GM21619 (cell line): ENCODE data around the gene RPS2.
"Not testable (repeated sequence)": the region's sequence is repeated elsewhere in the genome, so short reads cannot be mapped to it uniquely, and the experiment has no call there.

Experiments
- ATAC-seq: cut with Tn5 transposase; IDR thresholded peaks from one replicate; pipeline ENCODE4 v1.9.1; 2021; ENCODE audit not compliant: unreplicated experiment

The RPS2 gene

GRCh38 chr16:1942810-1943726, 21.6 kb downstream of the RPS2 start, which contains the start of gene MSRB1:
TSS of gene MSRB1 (minus strand) at chr16:1943199. CDS start at chr16:1943156, 43 bp downstream.
- peak; percentile 92 for ATAC-seq

DNA sequence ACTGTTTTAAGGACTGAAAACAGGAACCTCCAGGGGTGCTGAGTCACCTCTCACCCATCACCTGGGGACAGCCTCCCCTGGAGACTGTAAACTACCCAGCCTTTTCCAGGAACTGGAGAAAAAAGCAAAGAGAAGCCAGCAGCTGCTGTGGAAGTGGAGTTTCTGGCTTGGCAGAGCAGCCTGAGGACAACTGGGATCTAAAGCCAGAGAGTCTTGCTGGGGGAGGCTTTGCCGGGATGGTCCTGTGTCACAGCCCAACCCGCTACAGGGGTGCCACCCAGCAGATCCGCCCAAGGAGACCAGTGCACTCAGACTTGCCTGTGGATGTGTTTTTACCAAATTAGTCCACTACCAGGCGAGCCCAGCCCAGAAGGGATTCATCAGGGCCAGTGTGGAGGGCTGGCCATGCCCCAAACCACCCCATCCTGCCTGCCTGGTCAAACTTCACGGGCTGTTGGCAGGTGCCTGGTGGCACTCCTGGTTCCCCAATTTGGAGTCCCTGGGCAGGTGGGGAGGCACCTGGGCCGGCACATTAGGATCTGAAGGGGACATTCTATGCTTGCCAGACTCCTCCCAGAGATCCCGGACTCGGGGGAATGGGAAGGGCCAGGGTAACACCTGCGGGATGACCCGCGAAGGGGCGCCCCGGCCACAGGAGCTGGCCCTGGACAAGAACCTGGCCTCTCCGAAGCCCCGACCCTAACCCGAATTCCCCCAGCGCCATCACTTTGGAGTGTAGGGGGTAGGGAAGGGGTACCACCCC, 22.4 kb downstream of the RPS2 start:
- no peak for ATAC-seq

- ATAC-seq, result no peak
Measured at GRCh38 chr16:1941162-1942046, 23.2 kb downstream of the RPS2 start.

DNA sequence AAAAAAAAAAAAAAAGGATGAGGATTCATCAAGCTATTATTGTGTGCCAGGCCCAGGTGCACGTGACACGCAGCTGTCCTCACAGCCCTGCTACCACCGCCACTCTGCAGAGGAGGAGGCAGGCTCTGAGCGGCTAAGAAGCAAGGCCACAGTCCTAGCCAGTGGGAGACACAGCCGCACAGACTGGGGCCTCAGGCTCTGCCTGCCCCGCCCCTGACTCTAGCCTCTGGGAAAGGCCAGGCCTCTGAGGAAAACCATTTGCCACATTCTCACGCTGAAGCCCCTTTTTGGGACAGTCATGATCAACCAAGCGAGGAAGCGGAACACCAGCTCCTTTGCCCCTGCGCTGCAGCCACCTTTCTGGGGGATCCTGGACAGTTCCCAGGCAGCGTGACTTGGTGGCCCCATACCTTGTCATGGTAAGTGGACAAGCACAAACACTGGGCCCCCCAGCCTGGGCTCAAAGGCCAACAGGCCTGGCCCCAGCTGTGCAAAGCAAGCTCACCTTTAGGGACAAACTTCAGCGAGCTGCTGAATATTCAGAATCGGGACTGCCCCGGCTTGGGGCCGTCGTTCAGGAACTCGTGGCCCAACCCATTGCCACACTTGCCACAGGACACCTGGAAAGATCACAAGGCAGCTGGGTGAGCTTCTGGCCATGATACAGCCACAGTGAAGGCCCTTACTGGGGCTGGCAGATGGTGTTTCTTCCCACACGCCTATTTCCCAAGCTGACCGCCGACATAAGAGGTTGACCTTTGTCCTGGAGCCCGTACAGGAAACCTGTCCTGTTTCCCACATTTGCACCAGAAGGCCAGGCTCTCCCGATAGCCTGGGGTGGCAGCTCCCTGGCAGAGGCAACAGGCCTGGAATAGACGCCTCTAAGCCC, 24.1 kb downstream of the RPS2 start:
- ATAC-seq, result no peak

GRCh38 chr16:1939833-1940232, 24.8 kb downstream of the RPS2 start:
- ATAC-seq, result not testable (repeated sequence)

DNA sequence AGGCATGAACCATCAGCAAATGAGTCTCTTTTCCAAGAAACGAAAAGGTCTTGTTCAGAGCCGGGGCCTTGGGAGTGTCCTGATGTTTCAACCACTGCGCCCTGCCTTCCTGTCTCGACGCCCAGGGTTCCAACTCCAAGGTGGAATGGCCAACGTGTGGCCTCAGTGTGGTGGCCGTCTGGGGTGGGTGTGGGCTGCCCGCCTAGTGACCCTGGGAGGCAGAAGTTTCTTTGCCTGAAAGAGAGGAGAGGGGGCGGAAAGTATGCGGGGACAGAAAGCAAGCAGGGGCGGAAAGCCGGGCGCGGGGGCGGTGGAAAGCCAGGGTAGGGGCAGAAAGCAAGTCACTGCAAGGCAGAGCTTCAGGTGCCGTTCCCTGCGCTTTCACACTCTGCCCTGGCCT, 25.7 kb downstream of the RPS2 start:
- no peak for ATAC-seq

DNA sequence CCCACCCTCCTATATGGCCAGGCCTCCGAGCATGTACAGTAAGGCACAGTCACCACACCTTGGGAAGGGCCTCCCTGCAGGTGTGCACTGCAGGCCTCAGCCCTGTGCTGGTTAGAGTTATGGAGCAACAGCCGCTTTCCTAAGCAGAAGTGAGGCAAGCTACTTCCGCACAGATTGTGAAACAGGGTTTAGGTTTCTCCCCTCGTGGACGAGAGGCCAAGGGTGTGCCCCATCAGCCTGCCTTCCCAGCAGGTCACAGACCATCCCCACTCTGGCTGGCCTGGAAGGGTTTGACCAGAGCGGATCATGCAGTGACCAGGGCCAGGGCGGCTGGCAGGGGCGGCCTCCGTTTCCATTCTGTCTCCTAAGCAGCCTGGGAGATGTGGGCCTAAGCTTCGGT, 26.3 kb downstream of the RPS2 start:
- ATAC-seq, result no peak

- no peak for ATAC-seq
Measured at GRCh38 chr16:1936945-1937479, 27.6 kb downstream of the RPS2 start.

GRCh38 chr16:1933097-1933661, 31.4 kb downstream of the RPS2 start:
- ATAC-seq, result no peak

DNA sequence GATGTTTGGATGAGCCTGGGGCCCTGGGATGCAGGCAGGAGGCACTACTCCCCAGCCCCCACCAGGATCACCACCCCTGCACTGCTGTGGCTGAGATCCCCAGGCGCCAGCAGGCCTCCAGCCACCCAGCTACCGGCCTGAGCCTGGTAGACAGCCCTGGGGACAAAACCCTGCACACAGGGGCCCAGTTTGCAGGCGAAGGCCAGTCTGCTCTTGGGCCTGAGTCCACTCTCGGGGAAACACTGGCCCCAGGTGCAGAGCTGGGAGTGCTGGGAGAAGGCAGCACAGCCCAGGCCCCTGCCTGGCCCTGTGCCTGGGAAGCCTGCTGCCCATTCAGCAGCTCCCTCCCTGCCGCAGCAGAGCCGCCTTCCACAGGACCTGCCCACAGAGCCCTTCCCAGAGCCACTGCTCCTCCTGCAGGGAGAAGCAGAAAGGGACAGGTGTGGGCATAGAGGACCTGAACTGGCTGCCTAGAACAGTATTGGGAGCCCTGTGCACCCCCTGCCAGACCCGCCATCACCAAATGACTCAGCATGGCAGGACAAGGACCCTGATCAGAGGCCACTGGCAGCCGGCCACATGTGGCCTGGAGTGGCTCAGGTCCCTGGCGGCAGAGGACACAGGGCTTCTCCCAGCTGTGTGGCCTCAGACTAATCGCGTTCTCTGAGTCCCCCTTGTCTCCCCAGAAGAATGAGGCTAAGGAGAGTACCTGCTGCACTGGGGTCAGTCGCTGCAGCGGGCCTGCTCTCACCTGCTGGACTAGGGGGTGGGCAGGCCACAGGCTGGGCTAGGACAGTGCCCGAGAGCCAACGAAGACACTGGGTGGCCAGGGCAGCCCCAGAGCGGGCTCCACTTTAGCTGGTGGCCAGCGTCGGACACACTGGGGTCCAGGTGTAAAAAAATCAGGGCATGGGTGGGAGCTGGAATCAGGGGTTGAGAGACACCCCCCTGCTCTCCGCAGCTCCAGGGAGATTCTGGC, 32.3 kb downstream of the RPS2 start:
- ATAC-seq, result no peak

DNA sequence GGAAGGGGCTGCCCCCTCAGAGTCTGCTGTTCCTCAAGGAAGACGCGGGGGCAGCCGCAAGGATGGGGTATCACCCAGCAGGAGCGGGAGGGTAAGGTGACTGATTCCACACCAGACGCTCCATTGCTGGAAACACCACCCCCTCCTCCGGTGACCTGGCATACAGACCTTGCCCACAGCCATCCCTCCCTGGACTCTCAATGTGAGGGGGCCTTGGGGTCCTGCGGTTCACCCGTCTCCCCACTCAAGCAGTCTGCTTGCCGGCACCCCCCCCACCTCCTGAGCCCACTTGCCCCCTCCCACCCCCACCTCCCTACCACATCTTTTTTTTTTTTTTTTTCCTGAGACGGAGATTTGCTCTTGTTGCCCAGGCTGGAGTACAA, 34.3 kb downstream of the RPS2 start:
- ATAC-seq, result no peak

DNA sequence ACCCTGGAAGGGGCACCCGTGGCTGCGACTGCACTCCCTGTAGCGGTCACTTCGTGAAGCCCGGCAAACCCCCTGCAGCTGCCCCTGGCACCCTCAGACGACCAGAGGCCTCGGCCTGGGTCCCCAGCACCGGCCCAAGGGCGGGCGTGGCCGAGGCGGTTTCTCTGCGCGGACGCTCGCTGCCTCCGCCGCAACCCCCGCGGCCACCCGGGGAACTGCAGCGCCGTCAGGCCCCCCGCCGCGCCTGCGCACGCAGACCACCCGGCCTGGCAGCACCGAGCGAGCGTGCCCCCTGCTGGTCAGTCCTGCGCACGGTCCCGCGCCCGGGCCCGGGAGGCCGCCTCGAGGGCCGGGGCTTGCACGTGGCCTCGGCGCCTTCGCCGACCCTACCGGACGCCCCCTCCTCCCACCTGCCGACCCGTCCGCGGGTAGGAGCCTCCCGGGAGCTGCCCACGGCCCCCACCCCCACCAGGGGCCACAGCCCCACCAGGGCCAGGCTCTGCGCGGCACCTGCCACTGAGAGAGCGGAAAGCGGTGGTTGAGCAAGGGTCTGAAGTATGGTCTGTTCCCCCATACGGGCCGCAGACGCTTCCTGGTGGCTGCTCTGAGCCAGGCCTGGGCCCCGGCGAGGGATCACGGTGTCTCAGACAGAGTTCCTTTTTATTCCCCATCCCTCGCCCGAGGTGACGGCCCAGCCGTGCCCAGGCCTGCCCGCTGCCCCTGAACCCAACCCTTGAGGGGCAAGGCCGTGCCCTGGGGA, 34.9 kb downstream of the RPS2 start:
- peak; percentile 79 for ATAC-seq

DNA sequence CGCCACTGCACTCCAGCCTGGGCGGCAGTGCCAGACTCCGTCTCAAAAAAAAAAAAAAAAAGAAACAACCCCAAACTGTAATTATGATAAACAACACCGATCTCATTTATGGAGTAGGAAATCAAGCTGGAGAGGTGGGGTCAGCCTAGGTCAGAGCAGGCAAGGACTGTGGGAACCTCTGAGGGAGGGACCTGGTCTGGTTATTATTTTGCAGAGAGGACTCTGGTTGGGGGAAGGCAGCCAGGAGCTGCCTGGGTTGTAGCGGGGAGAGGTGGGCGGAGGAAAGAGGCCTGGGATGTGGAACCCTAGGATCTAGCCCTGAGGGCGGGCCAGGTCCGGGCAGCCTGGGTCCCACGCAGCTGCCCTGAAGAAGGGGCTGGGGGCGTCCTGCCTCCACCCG, 35.5 kb downstream of the RPS2 start:
- peak; percentile 12 for ATAC-seq

DNA sequence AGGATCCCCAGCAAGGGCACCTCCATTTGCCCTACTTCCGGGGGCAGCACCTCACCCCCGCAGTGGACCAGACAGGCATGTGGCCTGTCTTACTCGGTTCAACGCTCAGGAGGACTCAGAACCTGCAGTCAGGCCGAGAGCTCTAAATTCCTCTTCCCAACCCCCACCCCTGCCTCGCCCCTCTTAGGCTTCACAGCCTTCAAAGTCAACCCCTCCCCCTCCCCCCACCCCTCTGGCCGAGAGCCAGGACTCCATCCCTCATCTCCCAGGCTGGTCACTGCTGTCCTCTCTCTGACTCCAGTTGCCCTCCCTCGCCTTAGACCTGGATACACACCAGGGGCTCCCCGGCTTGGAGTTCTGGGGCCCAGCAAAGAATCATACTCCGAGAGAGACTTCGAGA, 38.4 kb downstream of the RPS2 start:
- no peak for ATAC-seq

DNA sequence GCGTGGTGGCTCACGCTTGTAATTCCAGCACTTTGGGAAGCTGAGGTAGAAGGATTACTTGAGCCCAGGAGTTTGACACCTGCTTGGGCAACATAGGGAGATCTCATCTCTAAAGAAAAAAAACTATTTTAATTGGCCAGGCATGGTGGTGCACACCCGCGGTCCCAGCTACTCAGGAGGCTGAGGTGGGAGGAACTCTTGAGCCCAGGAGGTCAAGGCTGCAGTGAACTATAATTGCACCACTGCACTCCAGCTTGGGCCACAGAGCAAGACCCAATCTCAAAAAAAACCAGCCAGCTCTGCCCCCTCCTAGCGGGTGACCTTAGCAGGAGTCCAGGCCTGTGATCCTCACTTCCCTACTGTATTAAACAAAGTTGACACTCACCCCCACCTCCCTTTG, 40.5 kb downstream of the RPS2 start:
- no peak for ATAC-seq

DNA sequence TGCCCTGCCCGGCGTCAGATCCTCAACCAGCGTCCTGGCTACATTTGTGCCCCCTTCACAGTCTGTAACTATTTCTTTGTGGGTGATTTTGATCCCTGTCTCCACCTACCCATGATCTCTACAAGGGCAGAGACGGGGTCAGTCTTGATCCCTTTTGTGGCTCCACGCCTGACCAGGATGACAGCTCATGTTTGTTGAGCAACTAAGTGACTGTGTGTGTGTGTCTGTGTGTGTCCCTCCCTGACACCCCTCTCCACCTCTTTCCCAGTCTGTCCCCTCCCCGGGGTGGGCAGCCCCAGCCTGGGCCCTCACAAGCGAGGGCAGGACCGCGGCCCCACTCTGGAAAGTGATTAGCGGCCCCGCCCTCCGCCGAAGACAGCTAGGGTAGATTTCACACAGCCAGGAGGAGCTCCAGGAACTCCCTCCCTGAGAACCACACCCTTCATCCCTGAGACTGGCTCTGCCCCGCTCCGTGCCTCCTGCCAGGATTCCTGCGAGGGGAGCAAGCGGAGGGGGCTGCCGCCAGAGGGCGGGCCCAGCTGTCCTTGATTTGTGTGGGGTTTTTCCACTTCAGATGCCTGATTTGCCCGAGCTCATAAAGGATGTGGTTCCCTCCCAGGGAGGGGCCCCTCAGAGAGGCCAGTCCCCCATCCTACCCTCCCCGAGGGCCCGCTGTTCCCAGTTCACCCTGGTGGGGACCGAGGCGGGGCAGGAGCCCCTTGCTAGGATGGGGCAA, 41.2 kb downstream of the RPS2 start:
- ATAC-seq, result no peak

GRCh38 chr16:1922357-1922756, 42.3 kb downstream of the RPS2 start:
- ATAC-seq, result no peak
